GM12872 (cell line): Measurements from ENCODE around the gene ZNF536.

Experiments
- CTCF ChIP-seq: IDR thresholded peaks from 3 replicates; pipeline ENCODE4 v1.5.1; 2011; ENCODE audit warnings: low read depth, mild to moderate bottlenecking, low read length, moderate library complexity; ENCODE audit not compliant: insufficient read depth

ZNF536 gene

GRCh38 chr19:30338041-30338456 is 34.1 kb upstream of the ZNF536 start:
- TF ChIP-seq CTCF, result no peak

- TF ChIP-seq CTCF, result no peak
Measured at GRCh38 chr19:30338878-30339623, 33.1 kb upstream of the ZNF536 start.

- TF ChIP-seq CTCF, result no peak
Measured at GRCh38 chr19:30339624-30340525, 32.3 kb upstream of the ZNF536 start.

GRCh38 chr19:30340771-30341561 is 31.2 kb upstream of the ZNF536 start:
- no peak for TF ChIP-seq CTCF

- no peak for TF ChIP-seq CTCF
Measured at GRCh38 chr19:30341611-30342201, 30.5 kb upstream of the ZNF536 start.

GRCh38 chr19:30342901-30343300 is 29.3 kb upstream of the ZNF536 start:
- no peak for TF ChIP-seq CTCF
